PFSK-1 (cell line): ENCODE data around the gene NSMF.

Source experiments
- FOXP2 ChIP-seq: optimal IDR thresholded peaks from 2 replicates; pipeline ENCODE3; 2011; ENCODE audit warnings: borderline replicate concordance, control low read depth, inconsistent platforms; ENCODE audit not compliant: insufficient read depth; ENCODE audit errors: extremely low read length, extremely low read depth
- POLR2AphosphoS5 ChIP-seq: IDR thresholded peaks from 2 replicates; pipeline ENCODE4 v1.6.1; 2012; ENCODE audit warnings: low read depth, mild to moderate bottlenecking, control low read depth, low read length, moderate library complexity
- SIN3A ChIP-seq: IDR thresholded peaks from 2 replicates; pipeline ENCODE4 v1.6.1; 2012; ENCODE audit warnings: mild to moderate bottlenecking, low read length, moderate library complexity, borderline replicate concordance; ENCODE audit not compliant: insufficient read depth
- TAF1 ChIP-seq: IDR thresholded peaks from 2 replicates; pipeline ENCODE4 v1.6.1; 2012; ENCODE audit warnings: low read length, control low read depth, borderline replicate concordance; ENCODE audit not compliant: insufficient read depth
- TF ChIP-seq, protein P1 (sequence below), 2 experiments: IDR thresholded peaks; 2 replicates each; pipeline versions ENCODE4 v1.6.1 to v1.8.0; 2011 to 2012; ENCODE audit warnings: low read depth in 2 of 2, low read length in 2 of 2, control low read depth in 1 of 2, inconsistent platforms in 1 of 2, mild to moderate bottlenecking in 1 of 2, moderate library complexity in 1 of 2; ENCODE audit not compliant: insufficient read depth in 1 of 2

Gene NSMF

GRCh38 chr9:137494550-137495351 is 35.6 kb upstream of the NSMF start:
- TF ChIP-seq, protein P1, sequence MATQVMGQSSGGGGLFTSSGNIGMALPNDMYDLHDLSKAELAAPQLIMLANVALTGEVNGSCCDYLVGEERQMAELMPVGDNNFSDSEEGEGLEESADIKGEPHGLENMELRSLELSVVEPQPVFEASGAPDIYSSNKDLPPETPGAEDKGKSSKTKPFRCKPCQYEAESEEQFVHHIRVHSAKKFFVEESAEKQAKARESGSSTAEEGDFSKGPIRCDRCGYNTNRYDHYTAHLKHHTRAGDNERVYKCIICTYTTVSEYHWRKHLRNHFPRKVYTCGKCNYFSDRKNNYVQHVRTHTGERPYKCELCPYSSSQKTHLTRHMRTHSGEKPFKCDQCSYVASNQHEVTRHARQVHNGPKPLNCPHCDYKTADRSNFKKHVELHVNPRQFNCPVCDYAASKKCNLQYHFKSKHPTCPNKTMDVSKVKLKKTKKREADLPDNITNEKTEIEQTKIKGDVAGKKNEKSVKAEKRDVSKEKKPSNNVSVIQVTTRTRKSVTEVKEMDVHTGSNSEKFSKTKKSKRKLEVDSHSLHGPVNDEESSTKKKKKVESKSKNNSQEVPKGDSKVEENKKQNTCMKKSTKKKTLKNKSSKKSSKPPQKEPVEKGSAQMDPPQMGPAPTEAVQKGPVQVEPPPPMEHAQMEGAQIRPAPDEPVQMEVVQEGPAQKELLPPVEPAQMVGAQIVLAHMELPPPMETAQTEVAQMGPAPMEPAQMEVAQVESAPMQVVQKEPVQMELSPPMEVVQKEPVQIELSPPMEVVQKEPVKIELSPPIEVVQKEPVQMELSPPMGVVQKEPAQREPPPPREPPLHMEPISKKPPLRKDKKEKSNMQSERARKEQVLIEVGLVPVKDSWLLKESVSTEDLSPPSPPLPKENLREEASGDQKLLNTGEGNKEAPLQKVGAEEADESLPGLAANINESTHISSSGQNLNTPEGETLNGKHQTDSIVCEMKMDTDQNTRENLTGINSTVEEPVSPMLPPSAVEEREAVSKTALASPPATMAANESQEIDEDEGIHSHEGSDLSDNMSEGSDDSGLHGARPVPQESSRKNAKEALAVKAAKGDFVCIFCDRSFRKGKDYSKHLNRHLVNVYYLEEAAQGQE (IDR thresholded peaks at IDR 0.05; ENCODE audit: insufficient read depth in 1 of 2, low read depth in 2 of 2, low read length in 2 of 2), result no peak

GRCh38 chr9:137494104-137494544 is 35.0 kb upstream of the NSMF start:
- TF ChIP-seq POLR2AphosphoS5, result no peak
- TF ChIP-seq FOXP2, result peak; percentile 20
- TF ChIP-seq SIN3A, result no peak

- TF ChIP-seq FOXP2 (no peak), SIN3A (no peak), TAF1 (no peak), POLR2AphosphoS5 (no peak)
- TF ChIP-seq, protein P1 (IDR thresholded peaks at IDR 0.05; ENCODE audit: insufficient read depth in 1 of 2, low read depth in 2 of 2, low read length in 2 of 2), result no peak
Observed at GRCh38 chr9:137493364-137494103, 34.4 kb upstream of the NSMF start.

- TF ChIP-seq SIN3A, result no peak
- TF ChIP-seq, protein P1 (IDR thresholded peaks at IDR 0.05; ENCODE audit: insufficient read depth in 1 of 2, low read depth in 2 of 2, low read length in 2 of 2), result no peak
- no peak for TF ChIP-seq FOXP2
- no peak for TF ChIP-seq TAF1
- TF ChIP-seq POLR2AphosphoS5, result no peak
Observed at GRCh38 chr9:137492464-137493363, 33.6 kb upstream of the NSMF start.

DNA sequence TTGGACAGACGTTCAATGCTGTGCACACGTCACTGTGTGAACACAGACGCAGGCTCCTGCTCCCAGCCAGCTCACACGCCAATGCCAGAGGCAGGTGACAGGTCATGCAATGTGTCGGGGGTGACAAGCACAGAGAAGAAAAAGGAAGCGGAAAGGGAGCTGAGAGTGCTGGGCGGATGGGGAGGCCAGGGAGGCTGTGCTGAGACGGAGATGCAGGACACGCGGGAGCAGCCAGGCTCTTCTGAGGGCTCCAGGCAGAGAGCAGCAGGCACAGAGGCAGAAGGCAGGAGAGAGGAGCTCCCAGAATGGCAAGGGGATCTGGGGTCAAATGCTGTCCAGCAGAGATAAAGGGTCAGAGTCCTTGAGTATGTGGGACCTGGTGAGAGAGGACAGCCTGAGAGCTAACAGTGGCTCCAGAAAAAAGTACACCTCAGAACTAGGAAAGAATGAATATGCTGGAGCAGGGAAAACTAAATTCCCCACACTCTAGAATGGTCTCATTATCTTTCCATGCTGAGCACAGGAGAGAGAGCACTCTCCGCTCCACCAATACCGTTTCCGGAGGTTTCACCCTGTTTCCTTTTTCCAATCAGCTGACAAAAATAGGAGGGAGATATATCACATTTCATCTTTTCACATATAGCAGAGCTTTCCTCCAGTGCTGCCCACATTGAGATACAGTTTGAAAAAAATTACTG is 32.8 kb upstream of the NSMF start:
- TF ChIP-seq TAF1 (no peak), POLR2AphosphoS5 (no peak), FOXP2 (no peak), SIN3A (no peak)
- TF ChIP-seq, protein P1 (IDR thresholded peaks at IDR 0.05; ENCODE audit: insufficient read depth in 1 of 2, low read depth in 2 of 2, low read length in 2 of 2), result no peak
